Measurements from ENCODE around the gene VWC2L. TPM values are rescaled to one million over a fixed set of nuclear protein-coding genes. Genes with fewer than 3 reads are reported as not detected.
A peak's percentile ranks its signal among the peaks of the same experiment; 100 is the strongest.

VWC2L gene
- total and polyA plus RNA-seq, 10 of the 15 experiments (the other 5 are each of a cell fraction or from before 2014, with no cell fraction given), result not detected

- no TSS peak for BruUV-seq (replicated peaks)
- no peaks in the 10 kb centered on the region for H3K36me3 ChIP-seq (ENCODE audit: control insufficient read depth in 2 of 2, insufficient read depth in 2 of 2, low read length in 1 of 2)
- H2AFZ ChIP-seq (ENCODE audit: control insufficient read depth, low read depth, low read length), result no peak overlapping the region
- in situ Hi-C loops (cut with MboI) (no loop called here), intact Hi-C loops (cut with micrococcal nuclease; ENCODE audit: unreplicated experiment) (no loop called here)
- ChIA-PET SMC1A (ENCODE audit: uncharacterized antibody, unreplicated experiment) (interaction anchor here (0.7 to 1.8 kb wide), 4 partner anchors 8 to 14 kb away, joined by 3 to 8 read pairs (median 4); no protein-coding TSS in a partner anchor), CTCF (interaction anchor here (0.6 to 1.3 kb wide), 5 partner anchors 12 to 859 kb away, joined by 3 to 4 read pairs (median 3); no protein-coding TSS in a partner anchor), RAD21 (ENCODE audit: unreplicated experiment) (interaction anchor here (0.6 kb wide), 1 partner anchor 695 kb away, joined by 3 read pairs; no protein-coding TSS in a partner anchor), POLR2A (interaction anchor here (0.7 kb wide), 1 partner anchor 245 kb away, joined by 3 read pairs; no protein-coding TSS in a partner anchor)
- no peaks in the 10 kb centered on the region for H3K27me3 ChIP-seq (replicated peaks in 1 of 2; ENCODE audit: control insufficient read depth in 2 of 2, insufficient read depth in 2 of 2, low read length in 1 of 2)
- H3K79me2 ChIP-seq (ENCODE audit: control insufficient read depth, insufficient read depth, low read length), result no peaks in the 10 kb centered on the region
- WGBS (ENCODE audit: insufficient coverage, insufficient replicate concordance, low lambda C conversion rate, missing lambda C conversion rate), result 0% methylated on average over 6 of the region's 6 CpGs
- DNase-seq (ENCODE audit: low read depth, low spot score), result no peak
- H3K4me3 ChIP-seq, result no peak overlapping the region
- FAIRE-seq, result no peak
- no peak overlapping the region for H3K9ac ChIP-seq (ENCODE audit: control insufficient read depth, insufficient read depth, low read length)
- H3K9me3 ChIP-seq (replicated peaks; ENCODE audit: control insufficient read depth, insufficient read depth, low read length), result no peaks in the 10 kb centered on the region
- peak; percentile 70 for ATAC-seq
- no peak overlapping the region for H3K4me2 ChIP-seq (ENCODE audit: control insufficient read depth, insufficient read depth)
- no peaks in the 10 kb centered on the region for H4K20me1 ChIP-seq (ENCODE audit: control insufficient read depth, insufficient read depth)
- no peak overlapping the region for H3K27ac ChIP-seq (ENCODE audit: control insufficient read depth, insufficient read depth)
- no peaks in the 10 kb centered on the region for H3K4me1 ChIP-seq (ENCODE audit: control insufficient read depth, insufficient read depth, low read length)
- TF ChIP-seq YY1 (IDR thresholded peaks at IDR 0.05; ENCODE audit: low read depth, low read length) (no peak), FOXK2 (IDR thresholded peaks at IDR 0.05) (no peak), NFIC (IDR thresholded peaks at IDR 0.05; ENCODE audit: low read depth, low read length) (no peak), SUZ12 (IDR thresholded peaks at IDR 0.05; ENCODE audit: unreplicated experiment) (no peak), PAX5 (IDR thresholded peaks at IDR 0.05; ENCODE audit: borderline replicate concordance, low read depth, low read length) (no peak), NR2F1 (conservative IDR thresholded peaks at IDR 0.05) (no peak), CREM (IDR thresholded peaks at IDR 0.05; ENCODE audit: low read depth) (no peak), SIN3A (IDR thresholded peaks at IDR 0.05; ENCODE audit: low read depth, low read length) (no peak), PRDM15 (CRISPR knock-in tag; IDR thresholded peaks at IDR 0.05) (no peak), TAF1 (IDR thresholded peaks at IDR 0.05; ENCODE audit: borderline replicate concordance, low read depth, low read length) (no peak), WRNIP1 (IDR thresholded peaks at IDR 0.05; ENCODE audit: borderline replicate concordance, low read depth, low read length) (no peak)
- TF ChIP-seq, protein P1, sequence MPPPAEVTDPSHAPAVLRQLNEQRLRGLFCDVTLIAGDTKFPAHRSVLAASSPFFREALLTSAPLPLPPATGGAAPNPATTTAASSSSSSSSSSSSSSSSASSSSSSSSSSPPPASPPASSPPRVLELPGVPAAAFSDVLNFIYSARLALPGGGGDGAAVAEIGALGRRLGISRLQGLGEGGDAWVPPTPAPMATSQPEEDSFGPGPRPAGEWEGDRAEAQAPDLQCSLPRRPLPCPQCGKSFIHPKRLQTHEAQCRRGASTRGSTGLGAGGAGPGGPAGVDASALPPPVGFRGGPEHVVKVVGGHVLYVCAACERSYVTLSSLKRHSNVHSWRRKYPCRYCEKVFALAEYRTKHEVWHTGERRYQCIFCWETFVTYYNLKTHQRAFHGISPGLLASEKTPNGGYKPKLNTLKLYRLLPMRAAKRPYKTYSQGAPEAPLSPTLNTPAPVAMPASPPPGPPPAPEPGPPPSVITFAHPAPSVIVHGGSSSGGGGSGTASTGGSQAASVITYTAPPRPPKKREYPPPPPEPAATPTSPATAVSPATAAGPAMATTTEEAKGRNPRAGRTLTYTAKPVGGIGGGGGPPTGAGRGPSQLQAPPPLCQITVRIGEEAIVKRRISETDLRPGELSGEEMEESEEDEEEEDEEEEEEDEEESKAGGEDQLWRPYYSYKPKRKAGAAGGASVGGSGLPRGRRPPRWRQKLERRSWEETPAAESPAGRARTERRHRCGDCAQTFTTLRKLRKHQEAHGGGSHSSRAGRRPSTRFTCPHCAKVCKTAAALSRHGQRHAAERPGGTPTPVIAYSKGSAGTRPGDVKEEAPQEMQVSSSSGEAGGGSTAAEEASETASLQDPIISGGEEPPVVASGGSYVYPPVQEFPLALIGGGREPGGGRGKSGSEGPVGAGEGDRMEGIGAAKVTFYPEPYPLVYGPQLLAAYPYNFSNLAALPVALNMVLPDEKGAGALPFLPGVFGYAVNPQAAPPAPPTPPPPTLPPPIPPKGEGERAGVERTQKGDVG (CRISPR knock-in tag; IDR thresholded peaks at IDR 0.05), result no peak
- TF ChIP-seq, protein P2, sequence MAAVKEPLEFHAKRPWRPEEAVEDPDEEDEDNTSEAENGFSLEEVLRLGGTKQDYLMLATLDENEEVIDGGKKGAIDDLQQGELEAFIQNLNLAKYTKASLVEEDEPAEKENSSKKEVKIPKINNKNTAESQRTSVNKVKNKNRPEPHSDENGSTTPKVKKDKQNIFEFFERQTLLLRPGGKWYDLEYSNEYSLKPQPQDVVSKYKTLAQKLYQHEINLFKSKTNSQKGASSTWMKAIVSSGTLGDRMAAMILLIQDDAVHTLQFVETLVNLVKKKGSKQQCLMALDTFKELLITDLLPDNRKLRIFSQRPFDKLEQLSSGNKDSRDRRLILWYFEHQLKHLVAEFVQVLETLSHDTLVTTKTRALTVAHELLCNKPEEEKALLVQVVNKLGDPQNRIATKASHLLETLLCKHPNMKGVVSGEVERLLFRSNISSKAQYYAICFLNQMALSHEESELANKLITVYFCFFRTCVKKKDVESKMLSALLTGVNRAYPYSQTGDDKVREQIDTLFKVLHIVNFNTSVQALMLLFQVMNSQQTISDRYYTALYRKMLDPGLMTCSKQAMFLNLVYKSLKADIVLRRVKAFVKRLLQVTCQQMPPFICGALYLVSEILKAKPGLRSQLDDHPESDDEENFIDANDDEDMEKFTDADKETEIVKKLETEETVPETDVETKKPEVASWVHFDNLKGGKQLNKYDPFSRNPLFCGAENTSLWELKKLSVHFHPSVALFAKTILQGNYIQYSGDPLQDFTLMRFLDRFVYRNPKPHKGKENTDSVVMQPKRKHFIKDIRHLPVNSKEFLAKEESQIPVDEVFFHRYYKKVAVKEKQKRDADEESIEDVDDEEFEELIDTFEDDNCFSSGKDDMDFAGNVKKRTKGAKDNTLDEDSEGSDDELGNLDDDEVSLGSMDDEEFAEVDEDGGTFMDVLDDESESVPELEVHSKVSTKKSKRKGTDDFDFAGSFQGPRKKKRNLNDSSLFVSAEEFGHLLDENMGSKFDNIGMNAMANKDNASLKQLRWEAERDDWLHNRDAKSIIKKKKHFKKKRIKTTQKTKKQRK (IDR thresholded peaks at IDR 0.05; ENCODE audit: low read depth, low read length), result no peak
- TF ChIP-seq, protein P3, sequence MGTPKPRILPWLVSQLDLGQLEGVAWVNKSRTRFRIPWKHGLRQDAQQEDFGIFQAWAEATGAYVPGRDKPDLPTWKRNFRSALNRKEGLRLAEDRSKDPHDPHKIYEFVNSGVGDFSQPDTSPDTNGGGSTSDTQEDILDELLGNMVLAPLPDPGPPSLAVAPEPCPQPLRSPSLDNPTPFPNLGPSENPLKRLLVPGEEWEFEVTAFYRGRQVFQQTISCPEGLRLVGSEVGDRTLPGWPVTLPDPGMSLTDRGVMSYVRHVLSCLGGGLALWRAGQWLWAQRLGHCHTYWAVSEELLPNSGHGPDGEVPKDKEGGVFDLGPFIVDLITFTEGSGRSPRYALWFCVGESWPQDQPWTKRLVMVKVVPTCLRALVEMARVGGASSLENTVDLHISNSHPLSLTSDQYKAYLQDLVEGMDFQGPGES (IDR thresholded peaks at IDR 0.05), result no peak
These were observed 164.2 kb downstream of the VWC2L start for GRCh38 chr2:214575030-214575429.
